ENCODE data around the gene BTBD9.

DNA sequence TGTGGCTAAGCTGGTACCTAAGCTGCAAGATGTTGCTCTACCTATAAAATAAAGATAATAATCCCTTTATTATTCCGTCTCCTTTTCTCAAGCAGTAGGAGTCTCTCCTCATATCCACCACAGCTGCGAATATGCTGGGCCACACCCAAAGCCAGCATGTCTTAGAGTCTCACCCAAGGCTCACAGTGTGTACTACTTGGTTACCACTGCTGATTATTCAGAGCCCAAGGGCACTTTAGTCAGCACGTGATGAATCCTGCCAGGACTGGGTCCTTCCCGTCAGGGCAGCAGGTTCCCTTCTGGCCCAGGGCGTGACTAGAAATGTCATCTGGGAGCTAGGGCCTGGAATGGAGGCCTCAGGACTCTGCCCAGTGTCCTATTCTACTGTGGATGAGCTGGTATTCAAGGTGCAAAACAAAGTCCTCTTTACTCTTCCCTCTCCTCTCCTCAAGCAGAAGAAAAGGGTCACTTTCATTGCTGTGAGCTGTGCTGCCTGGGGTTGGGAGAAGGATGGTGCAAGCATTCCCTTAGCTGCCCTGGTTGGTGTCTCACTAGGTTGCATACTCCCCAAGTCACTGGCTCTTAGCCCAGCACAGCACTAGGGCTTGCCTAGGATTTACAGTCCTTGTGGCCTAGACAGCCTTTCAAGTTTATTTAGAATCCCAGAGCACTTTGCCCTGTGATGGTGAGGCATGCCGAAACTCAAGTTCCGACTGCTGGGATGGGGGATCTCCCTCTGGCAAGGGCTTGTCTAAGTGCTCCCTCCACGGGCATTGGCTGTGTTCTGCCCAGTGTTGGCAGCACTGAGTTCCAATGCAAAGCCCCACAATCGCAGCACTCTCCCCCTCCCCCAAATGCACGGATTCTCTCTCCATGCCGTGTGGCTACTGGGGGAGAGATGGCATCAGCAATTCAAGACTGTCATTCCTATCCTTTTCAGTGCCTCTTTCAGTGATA, 320.2 kb downstream of the BTBD9 start:
- TF ChIP-seq, protein P1, sequence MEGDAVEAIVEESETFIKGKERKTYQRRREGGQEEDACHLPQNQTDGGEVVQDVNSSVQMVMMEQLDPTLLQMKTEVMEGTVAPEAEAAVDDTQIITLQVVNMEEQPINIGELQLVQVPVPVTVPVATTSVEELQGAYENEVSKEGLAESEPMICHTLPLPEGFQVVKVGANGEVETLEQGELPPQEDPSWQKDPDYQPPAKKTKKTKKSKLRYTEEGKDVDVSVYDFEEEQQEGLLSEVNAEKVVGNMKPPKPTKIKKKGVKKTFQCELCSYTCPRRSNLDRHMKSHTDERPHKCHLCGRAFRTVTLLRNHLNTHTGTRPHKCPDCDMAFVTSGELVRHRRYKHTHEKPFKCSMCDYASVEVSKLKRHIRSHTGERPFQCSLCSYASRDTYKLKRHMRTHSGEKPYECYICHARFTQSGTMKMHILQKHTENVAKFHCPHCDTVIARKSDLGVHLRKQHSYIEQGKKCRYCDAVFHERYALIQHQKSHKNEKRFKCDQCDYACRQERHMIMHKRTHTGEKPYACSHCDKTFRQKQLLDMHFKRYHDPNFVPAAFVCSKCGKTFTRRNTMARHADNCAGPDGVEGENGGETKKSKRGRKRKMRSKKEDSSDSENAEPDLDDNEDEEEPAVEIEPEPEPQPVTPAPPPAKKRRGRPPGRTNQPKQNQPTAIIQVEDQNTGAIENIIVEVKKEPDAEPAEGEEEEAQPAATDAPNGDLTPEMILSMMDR (IDR thresholded peaks at IDR 0.05): no peak
- no peak for TF ChIP-seq POLR2A (IDR thresholded peaks at IDR 0.05)
